ENCODE results near the gene KIF3A. TPM values are rescaled to one million over a fixed set of nuclear protein-coding genes. Genes with fewer than 3 reads are reported as not detected.

Gene KIF3A
- total RNA-seq, 4 donors from 2014 or later: 2.1 to 5.8 (median 4.3) TPM

DNA sequence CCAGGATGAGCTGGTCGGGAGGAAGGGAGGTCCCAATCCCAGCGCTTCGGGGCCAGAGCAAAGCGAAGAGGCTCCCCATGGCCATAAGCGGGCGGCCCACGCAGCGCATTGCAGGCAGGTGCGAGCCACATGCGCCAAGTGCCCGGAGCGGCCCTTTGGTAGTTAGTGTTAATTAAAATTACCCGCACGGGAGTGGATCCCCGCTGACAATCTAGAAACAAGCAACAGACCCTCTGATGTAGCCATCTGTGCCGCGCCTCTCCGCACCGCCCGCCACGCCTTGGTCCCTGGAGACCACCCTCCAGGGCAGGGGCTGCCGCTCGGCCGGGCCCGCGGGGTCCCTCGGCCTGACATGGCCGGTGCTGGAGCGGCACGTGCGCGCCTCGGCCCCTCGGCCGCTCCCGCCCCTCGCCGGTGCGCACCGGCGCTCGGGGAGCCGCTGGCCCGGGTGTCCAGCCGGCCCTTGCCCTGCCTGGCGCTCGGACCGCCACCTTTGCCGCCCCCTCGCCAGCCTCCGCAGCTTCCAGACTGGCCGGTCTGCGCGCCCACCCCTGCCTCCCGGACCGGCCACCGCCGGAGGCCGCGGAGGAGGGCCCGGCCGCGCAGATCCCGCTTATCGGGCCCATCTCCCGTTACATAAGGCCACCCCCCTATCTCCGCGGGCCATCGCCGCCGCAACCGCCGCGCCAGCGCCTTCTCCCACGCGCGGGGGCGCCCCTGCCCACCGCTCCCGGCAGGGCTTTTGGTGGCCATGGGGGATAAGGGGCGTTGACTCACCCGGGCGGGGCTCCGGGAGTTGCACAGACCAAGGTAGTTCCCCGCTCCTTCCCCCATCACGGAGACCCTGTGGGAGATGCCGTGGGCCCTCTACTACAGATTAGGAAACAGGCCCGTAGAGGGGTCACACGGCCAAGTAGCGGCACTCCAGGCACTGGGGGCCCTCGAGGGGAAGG, 81.2 kb downstream of the KIF3A start:
- TF ChIP-seq CTCF (IDR thresholded peaks at IDR 0.05; ENCODE audit: low read depth): no peak

DNA sequence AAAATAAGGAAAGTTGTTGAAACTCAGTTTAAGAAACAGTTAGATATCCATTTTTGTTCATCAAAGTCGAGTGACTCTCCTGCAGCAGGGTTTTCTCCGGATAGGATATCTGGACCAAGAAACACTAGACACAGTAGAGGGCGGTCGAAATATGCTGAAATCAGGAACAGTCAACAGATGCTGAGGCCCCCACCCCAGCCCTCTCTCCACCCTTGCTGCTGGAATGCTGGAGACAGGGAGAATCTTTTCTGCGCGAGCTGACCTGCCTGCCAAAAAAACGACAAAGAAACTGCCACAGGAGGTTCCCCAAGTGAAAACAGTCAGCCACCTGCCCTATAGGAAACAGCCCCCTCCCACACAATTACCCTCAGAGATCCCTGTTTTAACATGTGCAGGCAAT, 83.6 kb downstream of the KIF3A start:
- TF ChIP-seq CTCF (IDR thresholded peaks at IDR 0.05; ENCODE audit: low read depth): no peak

DNA sequence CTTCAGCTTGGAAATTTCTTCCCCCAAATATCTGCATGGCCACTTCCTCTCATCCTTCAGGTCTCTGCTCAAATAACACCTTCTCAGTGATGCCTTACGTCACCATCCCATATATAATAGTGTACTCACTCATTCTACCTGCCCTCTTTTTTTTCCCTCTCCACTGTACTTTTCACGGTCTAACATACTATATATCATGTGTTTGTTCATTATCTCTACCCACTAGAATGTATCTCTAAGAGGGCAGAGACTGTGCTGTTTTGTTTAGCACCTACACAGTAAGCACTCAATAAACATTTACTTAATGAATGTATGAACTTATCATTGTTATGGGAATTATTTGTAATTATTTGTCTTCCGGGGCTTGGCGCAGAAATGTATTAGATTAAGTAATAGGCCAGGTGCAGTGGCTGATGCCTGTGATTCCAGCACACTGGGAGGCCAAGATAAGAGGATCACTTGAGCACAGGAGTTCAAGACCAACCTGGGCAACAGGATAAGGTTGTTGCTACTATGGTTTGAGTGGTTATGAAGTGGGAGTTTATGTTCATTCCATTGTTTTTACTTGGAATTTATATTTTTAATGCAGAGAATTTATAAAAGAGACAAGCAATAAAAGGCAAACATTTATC, 85.4 kb downstream of the KIF3A start:
- TF ChIP-seq CTCF (IDR thresholded peaks at IDR 0.05; ENCODE audit: low read depth): no peak

- TF ChIP-seq CTCF (IDR thresholded peaks at IDR 0.05; ENCODE audit: low read depth): no peak
These were observed 89.0 kb downstream of the KIF3A start for GRCh38 chr5:132648355-132648754.

DNA sequence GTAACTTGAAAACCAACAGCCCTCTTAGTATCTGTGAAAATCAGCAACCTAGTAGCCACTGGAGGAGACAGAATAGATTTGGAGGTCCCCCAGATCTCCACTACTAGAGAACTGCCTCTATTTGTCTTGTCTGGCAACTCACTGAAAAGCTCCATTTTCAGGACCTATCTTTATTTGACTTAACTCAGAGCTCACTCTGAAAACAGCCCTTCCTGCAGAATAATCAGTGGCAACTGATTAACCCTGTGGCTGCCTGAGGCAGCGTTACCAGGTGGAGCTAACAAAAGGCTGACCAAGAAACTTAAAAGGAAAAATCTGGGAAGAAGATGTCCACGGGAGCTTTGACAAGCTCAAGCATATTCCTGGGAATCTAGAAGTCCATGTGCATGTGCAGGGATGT, 89.9 kb downstream of the KIF3A start:
- no peak for TF ChIP-seq CTCF (IDR thresholded peaks at IDR 0.05; ENCODE audit: low read depth)

GRCh38 chr5:132646583-132647266, 90.6 kb downstream of the KIF3A start:
- no peak for TF ChIP-seq CTCF (IDR thresholded peaks at IDR 0.05; ENCODE audit: low read depth)

DNA sequence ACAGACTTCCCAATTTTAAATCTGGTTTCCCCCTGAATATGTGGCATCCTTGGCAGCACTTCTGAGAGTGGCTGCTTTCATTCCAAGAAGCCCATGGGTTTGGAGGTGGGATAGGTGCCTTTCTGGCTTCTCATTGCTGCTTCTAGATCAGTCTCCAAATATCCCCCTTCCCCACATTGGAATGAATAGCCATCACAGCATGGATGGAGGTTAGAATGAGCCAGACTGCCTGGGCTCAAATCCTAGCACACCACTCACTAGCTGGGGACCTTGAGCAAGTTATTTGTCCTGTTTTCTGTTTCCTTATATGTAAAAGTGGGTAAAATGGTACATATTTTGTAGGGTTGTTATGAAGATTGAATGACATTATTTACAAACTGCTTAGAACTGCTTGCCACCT, 93.2 kb downstream of the KIF3A start:
- no peak for TF ChIP-seq CTCF (IDR thresholded peaks at IDR 0.05; ENCODE audit: low read depth)
